Measurements from ENCODE around the gene PGD. TPM values are rescaled to one million over a fixed set of nuclear protein-coding genes. Genes with fewer than 3 reads are reported as not detected.

The PGD gene
- total and polyA plus RNA-seq, 2 experiments from 2014 or later, result 174 to 305 TPM

DNA sequence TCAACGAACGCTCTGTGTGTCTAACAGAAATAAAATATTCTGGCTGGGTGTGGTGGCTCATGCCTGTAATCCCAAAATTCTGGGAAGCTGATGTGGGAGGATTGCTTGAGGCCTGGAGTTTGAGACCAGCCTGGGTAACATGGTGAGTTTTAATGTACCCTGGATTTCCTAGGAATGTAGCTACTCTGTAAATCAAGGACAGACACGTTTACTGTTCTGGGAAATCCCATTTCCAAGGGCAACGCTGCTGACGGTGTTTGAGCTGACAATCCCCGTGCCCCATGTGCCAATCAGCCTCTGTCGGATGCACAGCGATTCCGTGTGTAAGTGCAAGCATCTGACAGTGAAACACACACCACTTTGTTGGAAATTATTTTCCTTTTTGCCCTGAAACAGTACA, 59.0 kb downstream of the PGD start:
- Histone ChIP-seq H2AFZ (no peak overlapping the region), H3K9me2 (ENCODE audit: insufficient read depth) (no peaks in the 10 kb centered on the region), H3K4me1 (ENCODE audit: insufficient read depth) (no peaks in the 10 kb centered on the region), H3K36me3 (ENCODE audit: insufficient read depth) (peaks cover 22% of the 10 kb centered on the region), H3K4me2 (no peak overlapping the region), H3K4me3 (no peak overlapping the region), H3K27ac (ENCODE audit: low read depth) (0 out of 2 replicates have a peak overlapping the region, but pooled peaks have one; percentile 59), H4K20me1 (replicated peaks; ENCODE audit: insufficient read depth) (no peaks in the 10 kb centered on the region; the same call in 1 of the 2 replicates), H3F3A (replicated peaks; ENCODE audit: low read depth) (peaks cover 25% of the 10 kb centered on the region; the same call in 1 of the 2 replicates), H3K27me3 (ENCODE audit: insufficient read depth) (no peaks in the 10 kb centered on the region), H3K79me2 (replicated peaks; ENCODE audit: insufficient read depth) (no peaks in the 10 kb centered on the region)
- H3K4me3 Mint-ChIP-seq, result no peak overlapping the region
- H3K36me3 Mint-ChIP-seq (ENCODE audit: low read depth), result peaks cover 47% of the 10 kb centered on the region
- peaks cover 8% of the 10 kb centered on the region for H3K27me3 Mint-ChIP-seq (ENCODE audit: insufficient read depth, low read depth, poor library complexity)
- TF ChIP-seq CREB1 (CRISPR knock-in tag; IDR thresholded peaks at IDR 0.05; ENCODE audit: low read depth) (no peak), POLR2AphosphoS5 (IDR thresholded peaks at IDR 0.05; ENCODE audit: low read depth) (no peak), JUNB (IDR thresholded peaks at IDR 0.05; ENCODE audit: unreplicated experiment) (no peak), ZNF114 (CRISPR knock-in tag; IDR thresholded peaks at IDR 0.05) (no peak), NANOG (IDR thresholded peaks at IDR 0.05; ENCODE audit: borderline replicate concordance) (no peak), ZNF331 (CRISPR knock-in tag; IDR thresholded peaks at IDR 0.05; ENCODE audit: low read depth) (no peak), EZH2 (IDR thresholded peaks at IDR 0.05; ENCODE audit: low read depth, unreplicated experiment) (no peak), STAT1 (IDR thresholded peaks at IDR 0.05; ENCODE audit: unreplicated experiment) (no peak), EZH2phosphoT487 (IDR thresholded peaks at IDR 0.05; ENCODE audit: unreplicated experiment) (no peak)
- TF ChIP-seq, protein P1, sequence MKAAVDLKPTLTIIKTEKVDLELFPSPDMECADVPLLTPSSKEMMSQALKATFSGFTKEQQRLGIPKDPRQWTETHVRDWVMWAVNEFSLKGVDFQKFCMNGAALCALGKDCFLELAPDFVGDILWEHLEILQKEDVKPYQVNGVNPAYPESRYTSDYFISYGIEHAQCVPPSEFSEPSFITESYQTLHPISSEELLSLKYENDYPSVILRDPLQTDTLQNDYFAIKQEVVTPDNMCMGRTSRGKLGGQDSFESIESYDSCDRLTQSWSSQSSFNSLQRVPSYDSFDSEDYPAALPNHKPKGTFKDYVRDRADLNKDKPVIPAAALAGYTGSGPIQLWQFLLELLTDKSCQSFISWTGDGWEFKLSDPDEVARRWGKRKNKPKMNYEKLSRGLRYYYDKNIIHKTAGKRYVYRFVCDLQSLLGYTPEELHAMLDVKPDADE (IDR thresholded peaks at IDR 0.05), result no peak
- TF ChIP-seq, protein P2, sequence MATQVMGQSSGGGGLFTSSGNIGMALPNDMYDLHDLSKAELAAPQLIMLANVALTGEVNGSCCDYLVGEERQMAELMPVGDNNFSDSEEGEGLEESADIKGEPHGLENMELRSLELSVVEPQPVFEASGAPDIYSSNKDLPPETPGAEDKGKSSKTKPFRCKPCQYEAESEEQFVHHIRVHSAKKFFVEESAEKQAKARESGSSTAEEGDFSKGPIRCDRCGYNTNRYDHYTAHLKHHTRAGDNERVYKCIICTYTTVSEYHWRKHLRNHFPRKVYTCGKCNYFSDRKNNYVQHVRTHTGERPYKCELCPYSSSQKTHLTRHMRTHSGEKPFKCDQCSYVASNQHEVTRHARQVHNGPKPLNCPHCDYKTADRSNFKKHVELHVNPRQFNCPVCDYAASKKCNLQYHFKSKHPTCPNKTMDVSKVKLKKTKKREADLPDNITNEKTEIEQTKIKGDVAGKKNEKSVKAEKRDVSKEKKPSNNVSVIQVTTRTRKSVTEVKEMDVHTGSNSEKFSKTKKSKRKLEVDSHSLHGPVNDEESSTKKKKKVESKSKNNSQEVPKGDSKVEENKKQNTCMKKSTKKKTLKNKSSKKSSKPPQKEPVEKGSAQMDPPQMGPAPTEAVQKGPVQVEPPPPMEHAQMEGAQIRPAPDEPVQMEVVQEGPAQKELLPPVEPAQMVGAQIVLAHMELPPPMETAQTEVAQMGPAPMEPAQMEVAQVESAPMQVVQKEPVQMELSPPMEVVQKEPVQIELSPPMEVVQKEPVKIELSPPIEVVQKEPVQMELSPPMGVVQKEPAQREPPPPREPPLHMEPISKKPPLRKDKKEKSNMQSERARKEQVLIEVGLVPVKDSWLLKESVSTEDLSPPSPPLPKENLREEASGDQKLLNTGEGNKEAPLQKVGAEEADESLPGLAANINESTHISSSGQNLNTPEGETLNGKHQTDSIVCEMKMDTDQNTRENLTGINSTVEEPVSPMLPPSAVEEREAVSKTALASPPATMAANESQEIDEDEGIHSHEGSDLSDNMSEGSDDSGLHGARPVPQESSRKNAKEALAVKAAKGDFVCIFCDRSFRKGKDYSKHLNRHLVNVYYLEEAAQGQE (IDR thresholded peaks at IDR 0.05; ENCODE audit: unreplicated experiment), result no peak
- TF ChIP-seq, protein P3, sequence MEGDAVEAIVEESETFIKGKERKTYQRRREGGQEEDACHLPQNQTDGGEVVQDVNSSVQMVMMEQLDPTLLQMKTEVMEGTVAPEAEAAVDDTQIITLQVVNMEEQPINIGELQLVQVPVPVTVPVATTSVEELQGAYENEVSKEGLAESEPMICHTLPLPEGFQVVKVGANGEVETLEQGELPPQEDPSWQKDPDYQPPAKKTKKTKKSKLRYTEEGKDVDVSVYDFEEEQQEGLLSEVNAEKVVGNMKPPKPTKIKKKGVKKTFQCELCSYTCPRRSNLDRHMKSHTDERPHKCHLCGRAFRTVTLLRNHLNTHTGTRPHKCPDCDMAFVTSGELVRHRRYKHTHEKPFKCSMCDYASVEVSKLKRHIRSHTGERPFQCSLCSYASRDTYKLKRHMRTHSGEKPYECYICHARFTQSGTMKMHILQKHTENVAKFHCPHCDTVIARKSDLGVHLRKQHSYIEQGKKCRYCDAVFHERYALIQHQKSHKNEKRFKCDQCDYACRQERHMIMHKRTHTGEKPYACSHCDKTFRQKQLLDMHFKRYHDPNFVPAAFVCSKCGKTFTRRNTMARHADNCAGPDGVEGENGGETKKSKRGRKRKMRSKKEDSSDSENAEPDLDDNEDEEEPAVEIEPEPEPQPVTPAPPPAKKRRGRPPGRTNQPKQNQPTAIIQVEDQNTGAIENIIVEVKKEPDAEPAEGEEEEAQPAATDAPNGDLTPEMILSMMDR (conservative IDR thresholded peaks at IDR 0.05; ENCODE audit: low read depth in 2 of 2), result no peak
- TF ChIP-seq, protein P4, sequence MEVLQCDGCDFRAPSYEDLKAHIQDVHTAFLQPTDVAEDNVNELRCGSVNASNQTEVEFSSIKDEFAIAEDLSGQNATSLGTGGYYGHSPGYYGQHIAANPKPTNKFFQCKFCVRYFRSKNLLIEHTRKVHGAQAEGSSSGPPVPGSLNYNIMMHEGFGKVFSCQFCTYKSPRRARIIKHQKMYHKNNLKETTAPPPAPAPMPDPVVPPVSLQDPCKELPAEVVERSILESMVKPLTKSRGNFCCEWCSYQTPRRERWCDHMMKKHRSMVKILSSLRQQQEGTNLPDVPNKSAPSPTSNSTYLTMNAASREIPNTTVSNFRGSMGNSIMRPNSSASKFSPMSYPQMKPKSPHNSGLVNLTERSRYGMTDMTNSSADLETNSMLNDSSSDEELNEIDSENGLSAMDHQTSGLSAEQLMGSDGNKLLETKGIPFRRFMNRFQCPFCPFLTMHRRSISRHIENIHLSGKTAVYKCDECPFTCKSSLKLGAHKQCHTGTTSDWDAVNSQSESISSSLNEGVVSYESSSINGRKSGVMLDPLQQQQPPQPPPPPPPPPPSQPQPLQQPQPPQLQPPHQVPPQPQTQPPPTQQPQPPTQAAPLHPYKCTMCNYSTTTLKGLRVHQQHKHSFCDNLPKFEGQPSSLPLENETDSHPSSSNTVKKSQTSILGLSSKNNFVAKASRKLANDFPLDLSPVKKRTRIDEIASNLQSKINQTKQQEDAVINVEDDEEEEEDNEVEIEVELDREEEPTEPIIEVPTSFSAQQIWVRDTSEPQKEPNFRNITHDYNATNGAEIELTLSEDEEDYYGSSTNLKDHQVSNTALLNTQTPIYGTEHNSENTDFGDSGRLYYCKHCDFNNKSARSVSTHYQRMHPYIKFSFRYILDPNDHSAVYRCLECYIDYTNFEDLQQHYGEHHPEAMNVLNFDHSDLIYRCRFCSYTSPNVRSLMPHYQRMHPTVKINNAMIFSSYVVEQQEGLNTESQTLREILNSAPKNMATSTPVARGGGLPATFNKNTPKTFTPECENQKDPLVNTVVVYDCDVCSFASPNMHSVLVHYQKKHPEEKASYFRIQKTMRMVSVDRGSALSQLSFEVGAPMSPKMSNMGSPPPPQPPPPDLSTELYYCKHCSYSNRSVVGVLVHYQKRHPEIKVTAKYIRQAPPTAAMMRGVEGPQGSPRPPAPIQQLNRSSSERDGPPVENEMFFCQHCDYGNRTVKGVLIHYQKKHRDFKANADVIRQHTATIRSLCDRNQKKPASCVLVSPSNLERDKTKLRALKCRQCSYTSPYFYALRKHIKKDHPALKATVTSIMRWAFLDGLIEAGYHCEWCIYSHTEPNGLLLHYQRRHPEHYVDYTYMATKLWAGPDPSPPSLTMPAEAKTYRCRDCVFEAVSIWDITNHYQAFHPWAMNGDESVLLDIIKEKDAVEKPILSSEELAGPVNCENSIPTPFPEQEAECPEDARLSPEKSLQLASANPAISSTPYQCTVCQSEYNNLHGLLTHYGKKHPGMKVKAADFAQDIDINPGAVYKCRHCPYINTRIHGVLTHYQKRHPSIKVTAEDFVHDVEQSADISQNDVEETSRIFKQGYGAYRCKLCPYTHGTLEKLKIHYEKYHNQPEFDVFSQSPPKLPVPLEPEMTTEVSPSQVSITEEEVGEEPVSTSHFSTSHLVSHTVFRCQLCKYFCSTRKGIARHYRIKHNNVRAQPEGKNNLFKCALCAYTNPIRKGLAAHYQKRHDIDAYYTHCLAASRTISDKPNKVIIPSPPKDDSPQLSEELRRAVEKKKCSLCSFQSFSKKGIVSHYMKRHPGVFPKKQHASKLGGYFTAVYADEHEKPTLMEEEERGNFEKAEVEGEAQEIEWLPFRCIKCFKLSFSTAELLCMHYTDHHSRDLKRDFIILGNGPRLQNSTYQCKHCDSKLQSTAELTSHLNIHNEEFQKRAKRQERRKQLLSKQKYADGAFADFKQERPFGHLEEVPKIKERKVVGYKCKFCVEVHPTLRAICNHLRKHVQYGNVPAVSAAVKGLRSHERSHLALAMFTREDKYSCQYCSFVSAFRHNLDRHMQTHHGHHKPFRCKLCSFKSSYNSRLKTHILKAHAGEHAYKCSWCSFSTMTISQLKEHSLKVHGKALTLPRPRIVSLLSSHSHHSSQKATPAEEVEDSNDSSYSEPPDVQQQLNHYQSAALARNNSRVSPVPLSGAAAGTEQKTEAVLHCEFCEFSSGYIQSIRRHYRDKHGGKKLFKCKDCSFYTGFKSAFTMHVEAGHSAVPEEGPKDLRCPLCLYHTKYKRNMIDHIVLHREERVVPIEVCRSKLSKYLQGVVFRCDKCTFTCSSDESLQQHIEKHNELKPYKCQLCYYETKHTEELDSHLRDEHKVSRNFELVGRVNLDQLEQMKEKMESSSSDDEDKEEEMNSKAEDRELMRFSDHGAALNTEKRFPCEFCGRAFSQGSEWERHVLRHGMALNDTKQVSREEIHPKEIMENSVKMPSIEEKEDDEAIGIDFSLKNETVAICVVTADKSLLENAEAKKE (CRISPR knock-in tag; IDR thresholded peaks at IDR 0.05), result no peak
- no peak for ATAC-seq
- no peak for DNase-seq (ENCODE audit: low spot score)
- H3K4me1 Mint-ChIP-seq, result no peaks in the 10 kb centered on the region
- no peak overlapping the region for H3K27ac Mint-ChIP-seq
- H3K9me3 Mint-ChIP-seq, result peaks cover 5% of the 10 kb centered on the region; the same call in 2 of the 3 replicates

Measured in GM23338 (cell line).